Smooth muscle cell (in vitro differentiated cells): Measurements from ENCODE around the gene ARAP2. TPM values are rescaled to one million over a fixed set of nuclear protein-coding genes. Genes with fewer than 3 reads are reported as not detected.

Source experiments
- DNase-seq: peaks from one replicate; lab custom pipeline; 2025; ENCODE audit not compliant: unreplicated experiment; lab: John Stamatoyannopoulos, UW
- H2AFZ ChIP-seq: fragments of 200-600 bp; sonication (generic); 2 replicates; pipeline ENCODE4 v1.6.0; 2016; ENCODE audit warnings: antibody characterized with exemption, low read depth, mild to moderate bottlenecking
- H3F3A ChIP-seq: fragments of 200-600 bp; sonication (generic); 2 replicates; pipeline ENCODE4 v1.6.0; 2017; ENCODE audit warnings: antibody characterized with exemption, low read depth
- H3K27ac ChIP-seq: fragments of 200-600 bp; sonication (generic); 2 replicates; pipeline ENCODE4 v1.5.1; 2016; ENCODE audit warnings: low read depth, mild to moderate bottlenecking
- H3K27me3 ChIP-seq: fragments of 200-600 bp; sonication (generic); 2 replicates; pipeline ENCODE4 v1.6.1; 2016; ENCODE audit warnings: low read depth, mild to moderate bottlenecking
- H3K36me3 ChIP-seq: fragments of 200-600 bp; sonication (generic); 2 replicates; pipeline ENCODE4 v1.5.1; 2016; ENCODE audit warnings: low read depth
- H3K4me1 ChIP-seq: fragments of 200-600 bp; sonication (generic); 2 replicates; pipeline ENCODE4 v1.5.1; 2016; ENCODE audit warnings: low read depth
- H3K4me2 ChIP-seq: fragments of 200-600 bp; sonication (generic); 2 replicates; pipeline ENCODE4 v1.6.0; 2016; ENCODE audit warnings: mild to moderate bottlenecking
- H3K4me3 ChIP-seq: fragments of 200-600 bp; sonication (generic); 2 replicates; pipeline ENCODE4 v1.5.1; 2016; ENCODE audit warnings: mild to moderate bottlenecking
- H3K79me2 ChIP-seq: fragments of 200-600 bp; sonication (generic); 2 replicates; pipeline ENCODE4 v1.6.0; 2016; ENCODE audit warnings: low read depth, mild to moderate bottlenecking
- H3K9ac ChIP-seq: fragments of 200-600 bp; sonication (generic); 2 replicates; pipeline ENCODE4 v1.6.0; 2016; ENCODE audit warnings: low read depth
- H3K9me3 ChIP-seq: fragments of 200-600 bp; sonication (generic); replicated peaks from 2 replicates; pipeline ENCODE4 v1.5.1; 2016; ENCODE audit warnings: low read depth
- H4K20me1 ChIP-seq: fragments of 200-600 bp; sonication (generic); 2 replicates; pipeline ENCODE4 v1.6.0; 2016; ENCODE audit warnings: low read depth
- WGBS: methylation state at CpG from one replicate; pipeline ENCODE4 v1.1.7; 2016; ENCODE audit warnings: low lambda C conversion rate; 5-methylcytosine and 5-hydroxymethylcytosine counted together
- polyA plus RNA-seq: library from polyadenylated mRNA; unstranded; fragments of >200 nt; fragmentation: Nextera tagmentation; extraction: Ambion mirVana; gene quantifications from 2 replicates; pipeline ENCODE4 v1.2.1, GENCODE V29; 2016
- total RNA-seq: library from RNA; depleted of rRNA; stranded (reverse); fragments of >200 nt; gene quantifications from 2 replicates; pipeline ENCODE4 v1.2.3, GENCODE V29; 2014
- TF ChIP-seq, protein P1 (sequence below): fragments of 200-600 bp; sonication (generic); IDR thresholded peaks from 2 replicates; pipeline ENCODE4 v1.5.1; 2017; ENCODE audit warnings: borderline replicate concordance, mild to moderate bottlenecking, antibody characterized with exemption; ENCODE audit not compliant: insufficient read depth, poor library complexity, severe bottlenecking

Gene ARAP2
- total and polyA plus RNA-seq, 2 experiments from 2014 or later = 1.2 to 17.9 TPM

DNA sequence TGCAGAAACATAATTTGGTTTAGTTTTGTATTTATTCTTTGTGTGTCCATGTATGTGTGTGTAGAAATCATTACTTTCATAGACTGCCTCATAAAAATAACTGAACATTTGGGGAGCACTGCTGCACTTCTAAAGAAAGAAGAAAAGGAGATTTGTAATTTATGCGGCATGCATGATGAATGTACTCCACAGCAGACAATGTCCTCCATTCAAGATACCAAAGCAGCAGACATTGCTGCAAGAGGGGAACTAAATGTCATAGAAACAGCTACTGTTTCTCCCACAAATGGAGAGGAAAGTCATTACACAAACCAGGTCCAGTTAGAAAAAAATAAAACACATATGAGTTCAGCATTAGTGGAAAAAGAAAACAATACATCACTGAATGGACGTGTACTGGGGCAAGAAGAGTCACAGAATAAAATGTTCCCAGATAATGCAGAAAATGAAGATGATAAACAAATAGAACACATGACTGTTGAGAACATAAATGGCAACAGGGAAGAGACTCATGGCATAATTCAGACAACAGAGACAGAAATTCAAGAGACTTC lies 39.7 kb upstream of the ARAP2 start:
- Histone ChIP-seq H3K36me3 (no peaks in the 10 kb centered on the region), H2AFZ (no peak overlapping the region), H3F3A (no peaks in the 10 kb centered on the region), H3K9ac (no peak overlapping the region), H3K4me3 (no peak overlapping the region), H3K27ac (no peak overlapping the region), H3K9me3 (no peaks in the 10 kb centered on the region), H3K4me1 (no peaks in the 10 kb centered on the region), H3K27me3 (no peaks in the 10 kb centered on the region), H4K20me1 (no peaks in the 10 kb centered on the region), H3K79me2 (no peaks in the 10 kb centered on the region), H3K4me2 (no peak overlapping the region)
- TF ChIP-seq, protein P1, sequence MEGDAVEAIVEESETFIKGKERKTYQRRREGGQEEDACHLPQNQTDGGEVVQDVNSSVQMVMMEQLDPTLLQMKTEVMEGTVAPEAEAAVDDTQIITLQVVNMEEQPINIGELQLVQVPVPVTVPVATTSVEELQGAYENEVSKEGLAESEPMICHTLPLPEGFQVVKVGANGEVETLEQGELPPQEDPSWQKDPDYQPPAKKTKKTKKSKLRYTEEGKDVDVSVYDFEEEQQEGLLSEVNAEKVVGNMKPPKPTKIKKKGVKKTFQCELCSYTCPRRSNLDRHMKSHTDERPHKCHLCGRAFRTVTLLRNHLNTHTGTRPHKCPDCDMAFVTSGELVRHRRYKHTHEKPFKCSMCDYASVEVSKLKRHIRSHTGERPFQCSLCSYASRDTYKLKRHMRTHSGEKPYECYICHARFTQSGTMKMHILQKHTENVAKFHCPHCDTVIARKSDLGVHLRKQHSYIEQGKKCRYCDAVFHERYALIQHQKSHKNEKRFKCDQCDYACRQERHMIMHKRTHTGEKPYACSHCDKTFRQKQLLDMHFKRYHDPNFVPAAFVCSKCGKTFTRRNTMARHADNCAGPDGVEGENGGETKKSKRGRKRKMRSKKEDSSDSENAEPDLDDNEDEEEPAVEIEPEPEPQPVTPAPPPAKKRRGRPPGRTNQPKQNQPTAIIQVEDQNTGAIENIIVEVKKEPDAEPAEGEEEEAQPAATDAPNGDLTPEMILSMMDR = no peak
- 87% methylated on average over 2 of the region's 2 CpGs for WGBS
- no peak for DNase-seq

DNA sequence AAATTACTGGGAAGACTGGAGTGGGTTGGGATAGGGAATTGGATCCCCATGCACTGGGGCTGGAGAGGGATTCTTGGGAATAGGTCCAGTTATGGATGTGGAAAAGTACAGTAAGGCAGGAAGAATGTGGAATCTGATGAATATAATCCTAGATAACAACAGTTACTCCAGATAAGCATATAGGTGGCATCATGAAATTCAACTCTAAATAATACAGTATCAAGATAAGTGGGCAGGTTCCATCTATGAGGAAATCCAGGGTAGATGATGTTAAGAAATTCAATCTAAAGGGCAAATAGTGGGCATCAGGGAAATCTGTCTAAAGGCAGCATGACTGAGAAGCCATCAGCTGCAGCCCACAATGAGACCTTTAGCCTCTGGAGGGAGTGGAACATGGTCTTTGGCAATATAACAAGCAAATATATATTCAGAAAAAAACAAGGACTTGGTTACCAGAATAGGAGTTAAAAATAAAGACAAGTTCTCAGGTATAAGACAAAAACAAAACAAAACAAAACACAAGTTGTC lies 38.3 kb upstream of the ARAP2 start:
- Histone ChIP-seq H3K4me1 (no peaks in the 10 kb centered on the region), H3K4me2 (no peak overlapping the region), H3K36me3 (no peaks in the 10 kb centered on the region), H3K79me2 (no peaks in the 10 kb centered on the region), H3K4me3 (no peak overlapping the region), H2AFZ (no peak overlapping the region), H4K20me1 (no peaks in the 10 kb centered on the region), H3K9ac (no peak overlapping the region), H3F3A (no peaks in the 10 kb centered on the region), H3K27me3 (no peaks in the 10 kb centered on the region), H3K9me3 (no peaks in the 10 kb centered on the region), H3K27ac (no peak overlapping the region)
- DNase-seq = no peak
- TF ChIP-seq, protein P1 = no peak

DNA sequence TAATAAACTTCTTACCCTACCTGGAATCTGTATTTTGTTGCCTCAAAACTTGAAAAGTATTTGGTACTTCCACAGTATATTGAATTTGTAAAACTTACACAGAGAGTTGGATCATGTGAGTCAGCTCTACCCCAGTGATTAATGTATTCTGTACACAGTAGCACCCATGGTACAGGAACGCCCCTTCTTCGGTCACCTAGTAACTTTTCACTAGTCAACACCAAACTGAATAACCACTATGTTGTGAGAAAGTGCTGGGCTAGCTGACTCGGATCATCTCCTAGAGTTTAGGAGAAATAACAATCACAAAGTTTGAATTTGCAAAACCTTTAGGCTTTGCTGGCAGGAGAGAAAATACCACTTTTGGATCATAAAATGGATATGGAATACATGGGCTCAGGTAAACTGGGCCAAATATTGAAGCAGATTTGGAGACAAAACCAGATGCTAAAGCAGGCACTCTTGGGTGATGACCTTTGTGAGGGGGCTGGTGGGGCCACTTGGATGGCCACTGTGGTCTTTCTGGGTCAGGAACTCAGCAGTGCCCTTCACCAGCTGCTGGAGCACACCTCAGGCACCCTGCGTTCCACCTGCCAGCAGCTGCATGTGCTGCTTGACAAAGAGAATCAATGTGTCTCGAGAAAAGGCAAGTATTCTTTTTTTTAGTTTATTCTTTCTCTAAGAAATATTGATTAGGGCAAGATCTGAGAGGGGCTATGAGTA lies 37.2 kb upstream of the ARAP2 start, which contains the start of gene DTHD1:
Gene DTHD1 (plus strand): TSS at position 233 of the 723 bp plus-strand sequence. CDS start 143 bp downstream, at position 376.
- H3K27ac ChIP-seq = no peak within 1 kb of the TSS
- H3K9ac ChIP-seq = no peak within 1 kb of the TSS
- TF ChIP-seq, protein P1 = no peak
- no peak for DNase-seq
- no peaks in the 10 kb centered on the region for H4K20me1 ChIP-seq
- H3K36me3 ChIP-seq = no peaks in the 10 kb centered on the region
- H3K4me2 ChIP-seq = no peak within 1 kb of the TSS
- H3F3A ChIP-seq = no peaks in the 10 kb centered on the region
- no peaks in the 10 kb centered on the region for H3K27me3 ChIP-seq
- WGBS = 95% methylated on average over 5 of the region's 5 CpGs
- no peaks in the 10 kb centered on the region for H3K79me2 ChIP-seq
- no peak within 1 kb of the TSS for H3K4me3 ChIP-seq
- H3K9me3 ChIP-seq = no peaks in the 10 kb centered on the region
- H2AFZ ChIP-seq = no peak within 1 kb of the TSS
- H3K4me1 ChIP-seq = no peaks in the 10 kb centered on the region
